Central memory CD8-positive, alpha-beta T cell (primary cell): ENCODE results near the gene SKIDA1.

Source experiments
- ATAC-seq: fragments of 150-1000 bp; cut with Tn5 transposase; replicated peaks from 2 replicates; pipeline ENCODE4 v1.10.0; 2022; ENCODE audit warnings: mild to moderate bottlenecking, moderate FRiP score, moderate number of reproducible peaks; ENCODE audit not compliant: poor library complexity, severe bottlenecking; ENCODE audit errors: extremely low read depth
- DNase-seq, 2 donors: peaks; one replicate each; pipeline ENCODE4 v3.0.0; 2021; ENCODE audit warnings: low spot score in 2 of 2
- H3K27ac Mint-ChIP-seq: one replicate; pipeline ENCODE4 v1.8.0; 2022; ENCODE audit warnings: low read depth, mild to moderate bottlenecking, moderate library complexity, mixed read lengths
- H3K27me3 Mint-ChIP-seq: one replicate; pipeline ENCODE4 v1.8.0; 2022; ENCODE audit warnings: mixed read lengths
- H3K36me3 Mint-ChIP-seq: one replicate; pipeline ENCODE4 v1.8.0; 2022; ENCODE audit warnings: mild to moderate bottlenecking, moderate library complexity, mixed read lengths; ENCODE audit not compliant: insufficient read depth
- H3K4me1 Mint-ChIP-seq: one replicate; pipeline ENCODE4 v1.8.0; 2022; ENCODE audit warnings: mixed read lengths
- H3K4me3 Mint-ChIP-seq: one replicate; pipeline ENCODE4 v1.8.0; 2022; ENCODE audit warnings: mild to moderate bottlenecking, moderate library complexity, mixed read lengths
- H3K9me3 Mint-ChIP-seq: one replicate; pipeline ENCODE4 v1.8.0; 2022; ENCODE audit warnings: mixed read lengths

SKIDA1 gene

DNA sequence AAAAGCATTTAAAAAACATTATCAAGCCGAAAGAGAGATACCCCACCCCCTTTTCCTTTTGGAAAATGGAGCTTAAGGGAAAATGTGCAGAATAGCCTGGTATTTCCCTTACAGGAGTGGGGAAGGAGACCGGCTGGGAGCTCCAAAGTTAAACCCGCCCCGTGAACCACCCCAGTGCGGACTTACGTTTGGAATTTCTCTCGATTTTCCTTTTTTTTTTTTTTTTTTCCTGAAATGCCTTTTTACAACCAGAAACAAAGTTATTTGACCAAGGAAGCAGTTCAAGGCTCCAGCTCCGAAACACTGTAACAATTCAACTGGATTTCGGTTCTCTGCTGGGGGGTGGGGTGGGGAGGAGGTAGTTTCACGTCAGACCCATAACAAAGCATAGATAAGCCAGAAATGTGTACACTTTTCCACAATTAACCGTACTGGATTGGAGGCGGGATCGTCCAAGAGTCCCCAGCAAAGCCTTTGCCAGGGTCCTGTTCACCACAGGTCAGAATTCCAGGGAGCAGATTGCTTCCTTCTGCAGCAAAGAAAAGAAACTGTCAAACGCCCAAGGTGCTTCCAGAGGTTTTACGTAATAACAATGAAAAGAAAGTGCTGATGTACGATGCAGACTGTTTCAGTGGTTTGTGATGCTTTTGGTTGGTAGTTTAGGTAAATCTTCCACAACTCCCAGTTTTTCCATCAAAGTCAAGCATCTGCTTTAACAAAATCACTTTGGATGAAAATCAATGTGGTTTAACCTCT, 6.7 kb downstream of the SKIDA1 start:
- peak overlapping the region; percentile 78 for H3K4me3 Mint-ChIP-seq
- H3K36me3 Mint-ChIP-seq: peaks cover 17% of the 10 kb centered on the region
- ATAC-seq: no peak
- H3K27me3 Mint-ChIP-seq: peaks cover 74% of the 10 kb centered on the region
- no peak for DNase-seq
- peaks cover 31% of the 10 kb centered on the region for H3K4me1 Mint-ChIP-seq
- H3K27ac Mint-ChIP-seq: no peak overlapping the region
- H3K9me3 Mint-ChIP-seq: no peaks in the 10 kb centered on the region

DNA sequence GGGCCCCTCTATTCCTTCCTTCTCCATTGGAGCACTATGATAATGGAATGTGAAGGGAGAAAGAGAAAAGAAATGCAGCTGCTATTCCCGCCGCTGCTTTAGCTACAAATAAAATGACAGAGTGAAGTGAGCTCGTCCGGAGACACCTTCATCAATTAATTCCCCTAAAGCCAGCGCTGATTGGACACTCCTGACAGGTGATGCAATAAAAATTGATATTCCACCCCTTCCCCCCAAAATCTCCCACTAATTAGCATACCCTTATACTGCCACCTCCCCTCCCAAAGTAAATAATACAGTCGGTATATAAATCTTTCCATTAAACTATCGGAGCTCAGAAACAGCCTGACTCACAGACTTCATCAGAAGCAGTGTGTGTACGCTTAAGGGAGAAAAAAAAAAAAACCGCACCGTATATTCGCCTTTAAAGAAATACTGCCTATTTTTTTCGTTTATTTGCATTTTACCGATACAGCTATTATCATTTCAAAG, 7.3 kb downstream of the SKIDA1 start:
- DNase-seq (no peak), ATAC-seq (no peak)
- peak overlapping the region; percentile 78 for H3K4me3 Mint-ChIP-seq
- no peak overlapping the region for H3K27ac Mint-ChIP-seq
- H3K9me3 Mint-ChIP-seq: no peaks in the 10 kb centered on the region
- peaks cover 76% of the 10 kb centered on the region for H3K27me3 Mint-ChIP-seq
- H3K36me3 Mint-ChIP-seq: peaks cover 17% of the 10 kb centered on the region
- H3K4me1 Mint-ChIP-seq: peaks cover 31% of the 10 kb centered on the region

DNA sequence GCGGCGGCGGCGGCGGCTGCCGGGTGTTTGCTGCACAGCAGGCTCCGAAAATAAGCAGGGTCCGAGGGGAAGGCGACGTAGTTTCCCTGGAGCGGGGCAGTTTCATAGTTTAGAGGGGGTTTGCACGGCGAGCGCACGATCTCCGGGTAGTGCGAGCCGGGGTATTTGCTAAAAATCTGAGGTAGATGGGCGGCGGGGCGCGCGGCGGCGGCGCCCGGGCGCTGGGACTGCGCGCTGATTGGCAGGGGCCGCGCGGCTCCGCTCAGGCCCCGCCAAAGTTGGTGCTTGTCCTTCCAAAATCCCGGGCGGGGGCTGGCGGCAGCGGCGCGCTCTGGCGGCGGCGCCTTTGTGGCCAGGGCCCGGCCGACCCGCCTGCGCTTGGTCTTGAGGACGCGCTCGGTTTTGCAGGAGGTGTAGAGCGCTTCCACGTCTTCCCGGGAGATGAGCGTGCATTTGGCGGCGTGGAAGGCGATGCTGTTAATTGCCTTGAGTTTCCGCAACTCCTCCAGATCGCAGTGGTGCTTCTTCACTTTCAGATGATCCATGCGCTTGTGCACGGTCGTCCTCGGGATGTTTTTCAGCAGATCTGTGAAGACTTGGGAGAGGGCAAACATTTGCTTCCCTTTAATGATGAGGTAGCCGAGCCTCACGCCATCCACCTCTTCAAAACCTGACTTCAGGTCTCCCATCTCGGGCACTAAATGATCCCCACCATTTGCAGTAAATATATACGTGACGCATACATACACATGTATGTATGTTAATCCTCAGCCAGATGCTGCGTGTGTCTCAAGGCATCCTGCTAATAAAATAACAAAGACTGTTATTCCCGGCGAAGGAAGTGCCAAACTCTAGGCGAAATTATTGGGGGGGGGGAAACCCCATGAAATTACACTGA, 8.1 kb downstream of the SKIDA1 start:
- peaks cover 17% of the 10 kb centered on the region for H3K36me3 Mint-ChIP-seq
- ATAC-seq (peak; percentile 24), DNase-seq (no peak)
- H3K9me3 Mint-ChIP-seq: no peaks in the 10 kb centered on the region
- peaks cover 31% of the 10 kb centered on the region for H3K4me1 Mint-ChIP-seq
- H3K4me3 Mint-ChIP-seq: peak overlapping the region; percentile 78
- H3K27me3 Mint-ChIP-seq: peaks cover 85% of the 10 kb centered on the region
- H3K27ac Mint-ChIP-seq: no peak overlapping the region

DNA sequence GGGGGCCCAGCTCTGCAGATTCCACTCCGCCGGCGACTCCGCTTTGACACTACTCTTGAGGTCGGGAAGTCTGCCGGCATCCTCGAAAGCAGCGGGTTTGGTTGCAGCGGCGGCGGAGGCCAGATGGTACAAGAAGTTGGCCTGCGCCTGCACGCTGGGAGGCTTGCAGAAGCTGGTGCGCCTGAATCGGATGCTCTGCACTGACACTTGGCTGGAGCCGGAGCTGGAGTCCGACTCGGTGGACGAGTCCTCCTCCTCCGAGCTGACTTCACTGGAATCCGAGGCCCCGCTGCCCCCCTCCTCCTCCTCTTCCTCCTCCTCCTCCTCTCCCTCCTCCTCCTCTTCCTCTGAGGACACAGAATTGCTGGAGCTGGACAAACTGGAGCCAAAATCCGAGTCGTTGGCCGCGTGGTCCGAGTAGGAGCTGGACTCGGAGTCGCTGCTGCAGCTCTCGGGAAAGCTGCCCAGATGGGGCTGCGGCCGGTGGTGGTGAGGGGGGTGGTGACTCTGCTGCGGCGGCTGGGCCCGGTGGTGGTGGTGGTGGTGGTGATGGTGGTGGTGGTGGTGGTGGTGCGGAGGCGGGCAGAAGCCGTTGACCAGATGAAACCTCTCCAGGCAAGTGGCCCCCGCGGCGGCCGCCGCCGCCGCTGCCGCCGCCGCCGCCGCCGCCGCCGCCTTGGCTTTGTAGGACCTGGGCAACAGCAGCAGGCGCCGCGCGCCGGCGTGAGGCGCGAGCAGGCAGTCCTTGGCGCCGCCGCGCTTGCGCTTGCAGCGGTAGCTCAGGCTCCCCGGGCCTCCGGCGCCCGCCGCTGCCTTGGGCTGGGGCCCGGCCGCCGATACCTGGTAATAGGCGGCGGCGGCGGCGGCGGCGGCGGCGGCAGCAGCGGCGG, 9.0 kb downstream of the SKIDA1 start:
- no peaks in the 10 kb centered on the region for H3K9me3 Mint-ChIP-seq
- no peak overlapping the region for H3K27ac Mint-ChIP-seq
- ATAC-seq (peak; percentile 72), DNase-seq (no peak)
- H3K27me3 Mint-ChIP-seq: peaks cover 86% of the 10 kb centered on the region
- peaks cover 31% of the 10 kb centered on the region for H3K4me1 Mint-ChIP-seq
- peaks cover 17% of the 10 kb centered on the region for H3K36me3 Mint-ChIP-seq
- H3K4me3 Mint-ChIP-seq: peak overlapping the region; percentile 78

DNA sequence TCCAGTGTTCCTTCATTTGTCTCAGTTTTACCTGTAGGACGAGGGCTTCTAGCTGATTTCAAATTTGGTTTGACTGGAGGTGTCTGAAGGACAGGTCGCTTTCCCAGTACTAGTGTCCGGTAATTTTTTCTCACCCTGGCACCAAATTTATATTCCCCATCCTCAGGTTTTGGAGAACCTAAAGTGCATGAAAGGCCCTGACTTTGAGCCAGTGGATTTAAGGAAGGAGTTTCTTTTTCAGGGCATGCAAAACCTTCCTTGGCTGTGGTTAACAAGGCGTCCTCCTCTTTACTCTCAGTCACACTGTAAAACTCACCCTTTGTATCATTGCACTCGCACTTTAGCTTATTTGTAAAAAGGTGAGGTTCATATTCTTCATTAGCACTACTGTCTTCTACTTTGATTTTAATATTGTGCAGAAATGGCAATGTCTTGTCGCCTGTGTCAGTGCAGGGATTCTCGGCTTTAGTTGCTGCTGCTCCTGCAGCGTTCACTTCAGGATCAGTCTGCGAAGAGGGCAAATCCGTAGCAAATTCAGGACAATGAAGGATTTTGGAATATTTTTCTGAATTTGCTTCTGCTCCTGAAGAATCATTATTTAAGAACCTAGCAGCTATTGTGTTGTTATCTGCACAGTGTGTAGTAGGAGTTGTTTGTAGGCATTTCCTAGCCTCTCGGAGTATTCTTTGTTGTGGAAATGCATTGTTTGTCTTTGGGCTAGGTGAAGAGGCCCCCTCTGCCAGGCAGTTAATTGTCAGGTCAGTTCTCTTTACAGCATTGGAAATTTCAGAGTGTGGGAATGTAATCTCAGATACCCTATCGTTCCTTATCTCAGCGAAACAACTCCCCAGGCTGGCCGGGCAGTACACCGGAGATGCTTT, 9.9 kb downstream of the SKIDA1 start:
- H3K27me3 Mint-ChIP-seq: peaks cover 80% of the 10 kb centered on the region
- no peaks in the 10 kb centered on the region for H3K9me3 Mint-ChIP-seq
- DNase-seq: no peak
- peaks cover 26% of the 10 kb centered on the region for H3K4me1 Mint-ChIP-seq
- ATAC-seq: no peak
- peak overlapping the region; percentile 78 for H3K4me3 Mint-ChIP-seq
- H3K36me3 Mint-ChIP-seq: peaks cover 17% of the 10 kb centered on the region
- no peak overlapping the region for H3K27ac Mint-ChIP-seq

DNA sequence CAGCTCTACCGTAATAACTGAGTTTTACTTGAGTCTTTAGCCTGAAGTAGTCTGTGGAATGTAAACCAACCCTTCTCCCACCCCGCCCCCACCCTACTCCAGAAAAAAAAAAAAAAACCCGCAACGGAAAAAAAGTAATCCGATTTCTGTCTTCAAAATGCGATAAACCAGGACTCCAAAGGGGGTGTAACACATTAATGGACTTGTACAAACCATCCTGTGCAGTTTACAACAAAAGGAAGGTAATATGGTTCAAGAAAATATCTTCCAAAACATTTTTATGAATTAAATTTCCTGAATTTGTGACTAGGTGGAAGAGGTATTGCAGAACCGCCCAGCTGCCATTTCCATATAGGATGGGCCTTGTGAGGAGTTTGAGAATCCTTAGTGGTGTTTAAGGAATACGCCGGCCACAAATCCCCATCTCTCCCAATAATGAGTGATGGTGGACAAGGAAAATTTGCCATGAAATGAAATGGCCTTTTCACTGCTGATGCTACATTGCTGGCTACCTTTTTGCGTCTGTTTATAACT, 10.6 kb downstream of the SKIDA1 start:
- Mint-ChIP-seq H3K4me1 (peaks cover 18% of the 10 kb centered on the region), H3K27me3 (peaks cover 73% of the 10 kb centered on the region), H3K36me3 (peaks cover 17% of the 10 kb centered on the region), H3K27ac (no peak overlapping the region), H3K4me3 (no peak overlapping the region), H3K9me3 (no peaks in the 10 kb centered on the region)
- DNase-seq: no peak
- no peak for ATAC-seq

DNA sequence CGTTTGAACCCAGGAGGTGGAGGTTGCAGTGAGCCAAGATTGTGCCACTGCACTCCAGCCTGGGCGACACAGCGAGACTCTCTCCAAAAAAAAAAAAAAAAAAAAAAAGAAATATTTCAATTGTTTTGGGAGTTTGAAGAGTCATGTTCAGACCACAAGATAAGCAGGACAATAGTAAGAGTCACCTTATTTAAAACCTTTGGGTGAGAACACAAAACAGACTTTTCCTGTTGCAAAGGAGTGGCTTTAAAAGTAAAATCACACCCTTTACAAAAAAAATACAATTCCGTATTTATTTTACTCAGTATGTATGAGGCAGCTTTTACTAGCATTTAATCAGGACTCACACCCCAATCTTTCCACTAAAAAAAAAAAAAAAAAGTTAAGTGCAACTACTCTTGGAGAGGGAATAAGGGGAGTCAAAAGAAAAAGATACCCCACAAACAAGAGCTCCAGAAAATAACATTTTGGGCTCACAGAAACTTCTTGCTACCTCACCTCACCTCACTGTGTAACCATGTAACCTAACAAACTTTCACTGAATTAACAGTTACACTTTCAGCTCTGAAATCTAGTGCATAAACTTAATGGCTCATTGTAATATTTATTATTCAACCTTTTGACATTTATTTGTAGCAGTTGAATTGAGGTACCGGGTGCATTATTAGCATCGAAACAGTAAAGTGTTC, 11.2 kb downstream of the SKIDA1 start:
- H3K27me3 Mint-ChIP-seq: peaks cover 69% of the 10 kb centered on the region
- H3K27ac Mint-ChIP-seq: no peak overlapping the region
- no peak for ATAC-seq
- H3K9me3 Mint-ChIP-seq: no peaks in the 10 kb centered on the region
- peaks cover 17% of the 10 kb centered on the region for H3K4me1 Mint-ChIP-seq
- no peak for DNase-seq
- peaks cover 15% of the 10 kb centered on the region for H3K36me3 Mint-ChIP-seq
- H3K4me3 Mint-ChIP-seq: no peak overlapping the region

DNA sequence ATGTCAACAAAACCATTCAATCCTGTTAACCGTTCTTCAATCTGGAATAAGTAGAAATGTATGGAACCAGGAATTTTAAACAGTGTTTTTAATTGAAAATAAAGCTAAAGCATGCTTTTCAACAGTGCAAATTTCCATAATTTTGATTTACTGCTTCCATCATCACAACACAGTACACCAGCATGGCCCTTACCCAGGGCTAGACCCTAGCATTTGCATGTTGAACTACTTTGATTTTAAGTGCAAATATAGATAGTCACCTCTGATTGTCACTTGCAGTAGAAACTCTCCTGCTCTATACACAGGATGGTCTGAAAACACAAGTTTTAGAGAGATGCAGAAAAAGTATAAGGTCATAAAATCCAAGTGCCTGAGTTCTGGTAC, 12.1 kb downstream of the SKIDA1 start:
- DNase-seq (no peak), ATAC-seq (no peak)
- Mint-ChIP-seq H3K9me3 (no peaks in the 10 kb centered on the region), H3K4me1 (peaks cover 16% of the 10 kb centered on the region), H3K27ac (no peak overlapping the region), H3K36me3 (peaks cover 10% of the 10 kb centered on the region), H3K4me3 (no peak overlapping the region), H3K27me3 (peaks cover 69% of the 10 kb centered on the region)

DNA sequence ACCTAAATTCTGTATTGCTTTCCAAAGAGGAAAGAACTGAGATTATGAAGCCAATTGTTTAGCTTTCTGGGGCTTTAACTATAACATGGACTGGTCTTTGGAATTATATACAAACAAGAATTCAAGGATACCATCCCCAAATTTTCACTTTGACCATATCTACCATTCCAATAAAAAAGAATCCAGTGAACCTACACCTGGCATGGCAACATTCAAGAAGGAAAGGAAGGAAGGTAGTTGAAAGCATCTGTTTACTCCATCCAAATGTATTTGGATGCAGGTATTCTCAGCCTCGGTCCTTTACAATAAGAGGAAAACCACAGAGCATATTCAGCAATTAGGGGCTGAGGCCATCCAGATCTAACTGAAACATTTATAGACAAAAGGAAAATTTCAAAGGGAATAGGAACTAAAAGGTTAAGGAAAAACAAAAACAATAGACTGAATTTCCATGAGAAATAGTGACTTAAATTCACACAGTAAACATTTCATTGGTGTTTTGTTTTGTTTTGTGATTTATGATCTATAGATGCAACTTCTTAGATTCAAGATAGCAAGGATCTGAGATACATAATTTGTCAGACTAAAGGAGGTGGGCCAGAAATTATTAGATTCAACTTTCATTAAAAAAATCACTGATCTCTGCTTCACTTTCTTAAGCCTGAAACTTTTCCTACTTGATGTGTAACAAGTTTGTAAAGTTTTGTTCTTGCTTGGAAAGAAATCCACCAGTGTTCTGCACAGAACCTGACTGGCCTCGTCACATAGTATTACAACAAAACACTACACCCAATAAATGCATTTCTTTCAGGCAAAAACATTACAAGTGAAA, 12.7 kb downstream of the SKIDA1 start:
- H3K36me3 Mint-ChIP-seq: peaks cover 4% of the 10 kb centered on the region
- no peak overlapping the region for H3K27ac Mint-ChIP-seq
- ATAC-seq (no peak), DNase-seq (no peak)
- no peaks in the 10 kb centered on the region for H3K9me3 Mint-ChIP-seq
- peaks cover 10% of the 10 kb centered on the region for H3K4me1 Mint-ChIP-seq
- H3K27me3 Mint-ChIP-seq: peaks cover 69% of the 10 kb centered on the region
- no peak overlapping the region for H3K4me3 Mint-ChIP-seq

DNA sequence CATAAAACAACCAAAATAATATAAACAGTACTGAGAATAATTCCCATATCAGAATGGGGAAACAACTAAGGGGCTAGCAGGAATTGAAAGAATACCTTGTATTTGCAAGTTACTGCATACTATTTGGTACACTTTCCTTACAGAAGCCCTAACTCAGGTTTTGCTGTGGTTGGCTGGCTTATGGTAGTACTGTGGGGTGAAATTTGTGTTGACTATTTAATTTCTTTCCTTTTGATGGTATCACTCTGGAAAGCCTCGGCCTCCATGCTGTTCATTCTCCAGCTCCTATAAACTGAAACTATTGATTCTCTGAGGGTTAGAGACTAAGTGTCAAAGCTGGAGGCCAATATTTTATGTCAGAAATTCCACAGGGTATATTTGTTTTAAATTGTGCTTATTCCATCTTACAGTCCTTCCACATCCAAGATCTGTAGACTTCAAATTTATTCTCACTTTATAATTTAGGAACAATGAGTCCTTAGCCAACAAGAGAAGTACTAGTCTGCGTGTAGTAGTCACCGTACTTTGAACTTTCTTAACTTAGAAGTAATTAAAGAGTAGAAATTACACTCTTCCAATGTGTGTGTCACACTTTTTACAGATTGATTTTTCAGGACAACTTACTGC, 13.4 kb downstream of the SKIDA1 start:
- Mint-ChIP-seq H3K36me3 (peaks cover 1% of the 10 kb centered on the region), H3K27ac (no peak overlapping the region), H3K27me3 (peaks cover 70% of the 10 kb centered on the region), H3K4me3 (no peak overlapping the region), H3K9me3 (no peaks in the 10 kb centered on the region), H3K4me1 (peaks cover 5% of the 10 kb centered on the region)
- ATAC-seq: no peak
- DNase-seq: no peak
